Measurements from ENCODE around the gene GGPS1.

DNA sequence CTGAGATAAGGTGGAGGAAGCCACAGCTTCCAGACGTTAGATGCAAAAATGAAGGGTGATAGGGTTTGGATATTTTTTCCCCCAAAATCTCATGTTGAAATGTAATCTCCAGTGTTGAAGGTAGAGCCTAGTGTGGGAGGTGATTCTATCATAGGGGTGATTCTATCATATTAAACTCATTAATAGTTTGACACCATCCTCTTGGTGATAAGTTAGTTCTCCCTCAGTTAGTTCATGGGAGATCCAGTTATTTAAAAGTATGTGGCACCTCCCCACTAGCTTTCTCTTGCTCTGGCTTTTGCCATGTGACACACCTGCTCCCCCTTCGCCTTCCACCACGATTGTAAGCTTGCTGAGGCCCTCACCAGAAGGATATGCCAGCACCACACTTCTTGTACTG lies 30.5 kb downstream of the GGPS1 start:
- TF ChIP-seq CTCF (IDR thresholded peaks at IDR 0.05) = no peak
- TF ChIP-seq POLR2A (IDR thresholded peaks at IDR 0.05; ENCODE audit: low read depth) = no peak
- TF ChIP-seq POLR2AphosphoS5 (IDR thresholded peaks at IDR 0.05) = no peak
- no peak for TF ChIP-seq EP300 (IDR thresholded peaks at IDR 0.05)

Data from esophagus muscularis mucosa (tissue), 4 donors.